Measurements from ENCODE around the gene SERPINA5.

DNA sequence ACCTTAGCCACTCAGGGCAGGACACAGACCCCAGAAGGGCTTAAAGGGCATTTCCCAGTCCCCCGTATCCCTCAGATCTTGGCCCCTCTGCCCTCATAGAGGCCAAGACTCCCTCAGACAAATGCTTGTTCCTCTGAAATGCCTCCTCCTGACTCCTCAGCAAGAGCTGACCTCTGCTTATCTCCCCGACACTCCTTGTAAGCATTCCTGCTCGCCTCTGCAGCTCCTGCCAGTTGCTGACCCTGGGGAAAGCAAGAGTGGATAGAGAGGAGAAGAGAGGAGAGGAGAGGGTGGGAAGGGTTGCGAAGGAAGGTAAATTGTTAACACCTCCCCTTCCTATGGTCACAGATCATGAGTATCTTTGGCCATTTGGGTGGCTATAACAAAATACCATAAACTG is 7.1 kb downstream of the SERPINA5 start:
- TF ChIP-seq, protein P1, sequence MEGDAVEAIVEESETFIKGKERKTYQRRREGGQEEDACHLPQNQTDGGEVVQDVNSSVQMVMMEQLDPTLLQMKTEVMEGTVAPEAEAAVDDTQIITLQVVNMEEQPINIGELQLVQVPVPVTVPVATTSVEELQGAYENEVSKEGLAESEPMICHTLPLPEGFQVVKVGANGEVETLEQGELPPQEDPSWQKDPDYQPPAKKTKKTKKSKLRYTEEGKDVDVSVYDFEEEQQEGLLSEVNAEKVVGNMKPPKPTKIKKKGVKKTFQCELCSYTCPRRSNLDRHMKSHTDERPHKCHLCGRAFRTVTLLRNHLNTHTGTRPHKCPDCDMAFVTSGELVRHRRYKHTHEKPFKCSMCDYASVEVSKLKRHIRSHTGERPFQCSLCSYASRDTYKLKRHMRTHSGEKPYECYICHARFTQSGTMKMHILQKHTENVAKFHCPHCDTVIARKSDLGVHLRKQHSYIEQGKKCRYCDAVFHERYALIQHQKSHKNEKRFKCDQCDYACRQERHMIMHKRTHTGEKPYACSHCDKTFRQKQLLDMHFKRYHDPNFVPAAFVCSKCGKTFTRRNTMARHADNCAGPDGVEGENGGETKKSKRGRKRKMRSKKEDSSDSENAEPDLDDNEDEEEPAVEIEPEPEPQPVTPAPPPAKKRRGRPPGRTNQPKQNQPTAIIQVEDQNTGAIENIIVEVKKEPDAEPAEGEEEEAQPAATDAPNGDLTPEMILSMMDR (IDR thresholded peaks at IDR 0.05 in 8 of 11, conservative IDR thresholded peaks at IDR 0.05 in 3 of 11): no peak
- TF ChIP-seq POLR2AphosphoS5 (IDR thresholded peaks at IDR 0.05): no peak
